MM.1S (cell line): ENCODE data around the gene FBF1.

Experiments used
- DNase-seq: peaks from one replicate; pipeline ENCODE4 v3.0.0-alpha.2; 2015
- H2AFZ ChIP-seq: fragments of 300-600 bp; sonication (generic); 2 replicates; pipeline ENCODE4 v1.6.0; 2016; ENCODE audit warnings: antibody characterized with exemption, low read length
- H3F3A ChIP-seq: fragments of 300-600 bp; sonication (generic); 2 replicates; pipeline ENCODE4 v1.6.1; 2016; ENCODE audit warnings: mild to moderate bottlenecking, antibody characterized with exemption, low read length, moderate library complexity, mixed read lengths; ENCODE audit not compliant: insufficient read depth
- H3K27ac ChIP-seq: fragments of 300-600 bp; sonication (generic); 2 replicates; pipeline ENCODE4 v1.5.1; 2016; ENCODE audit warnings: mild to moderate bottlenecking, low read length
- H3K27me3 ChIP-seq: fragments of 300-600 bp; sonication (generic); replicated peaks from 2 replicates; pipeline ENCODE4 v1.6.0; 2016; ENCODE audit warnings: low read length; ENCODE audit not compliant: insufficient read depth
- H3K36me3 ChIP-seq: fragments of 300-600 bp; sonication (generic); replicated peaks from 2 replicates; pipeline ENCODE4 v1.6.1; 2016; ENCODE audit warnings: mild to moderate bottlenecking, low read length, mixed read lengths; ENCODE audit not compliant: insufficient read depth
- H3K4me1 ChIP-seq: fragments of 300-600 bp; sonication (generic); 2 replicates; pipeline ENCODE4 v1.6.1; 2016; ENCODE audit warnings: low read length, mixed read lengths
- H3K4me2 ChIP-seq: fragments of 300-600 bp; sonication (generic); 2 replicates; pipeline ENCODE4 v1.6.0; 2016; ENCODE audit warnings: low read depth, low read length
- H3K4me3 ChIP-seq: fragments of 300-600 bp; sonication (generic); 2 replicates; pipeline ENCODE4 v1.5.1; 2016; ENCODE audit warnings: low read length, mixed read lengths
- H3K79me2 ChIP-seq: fragments of 300-600 bp; sonication (generic); 2 replicates; pipeline ENCODE4 v1.6.1; 2016; ENCODE audit warnings: mixed run types, low read length, mixed read lengths
- H3K9ac ChIP-seq: fragments of 300-600 bp; sonication (generic); 2 replicates; pipeline ENCODE4 v1.6.1; 2016; ENCODE audit warnings: low read length, mixed read lengths
- H3K9me2 ChIP-seq: fragments of 300-600 bp; sonication (generic); replicated peaks from 2 replicates; pipeline ENCODE4 v1.6.1; 2016; ENCODE audit warnings: mild to moderate bottlenecking, low read length, mixed read lengths; ENCODE audit not compliant: insufficient read depth
- H3K9me3 ChIP-seq: fragments of 300-600 bp; sonication (generic); replicated peaks from 2 replicates; pipeline ENCODE4 v1.6.1; 2016; ENCODE audit warnings: mild to moderate bottlenecking, low read length, mixed read lengths; ENCODE audit not compliant: insufficient read depth
- H4K20me1 ChIP-seq: fragments of 300-600 bp; sonication (generic); 2 replicates; pipeline ENCODE4 v1.6.1; 2016; ENCODE audit warnings: mild to moderate bottlenecking, low read length, moderate library complexity, mixed read lengths; ENCODE audit not compliant: insufficient read depth
- CTCF ChIP-seq: fragments of 300-600 bp; sonication (generic); IDR thresholded peaks from 2 replicates; pipeline ENCODE4 v1.5.1; 2016; ENCODE audit warnings: antibody characterized with exemption, low read length, mixed read lengths
- EZH2 ChIP-seq: fragments of 300-600 bp; sonication (generic); optimal IDR thresholded peaks from 2 replicates; pipeline ENCODE3; 2017; ENCODE audit warnings: low read depth, mild to moderate bottlenecking, antibody characterized with exemption, low read length, mixed read lengths
- EZH2phosphoT487 ChIP-seq: fragments of 300-600 bp; sonication (generic); IDR thresholded peaks from 2 replicates; pipeline ENCODE4 v1.6.1; 2018; ENCODE audit warnings: antibody characterized with exemption, low read length

Gene FBF1

DNA sequence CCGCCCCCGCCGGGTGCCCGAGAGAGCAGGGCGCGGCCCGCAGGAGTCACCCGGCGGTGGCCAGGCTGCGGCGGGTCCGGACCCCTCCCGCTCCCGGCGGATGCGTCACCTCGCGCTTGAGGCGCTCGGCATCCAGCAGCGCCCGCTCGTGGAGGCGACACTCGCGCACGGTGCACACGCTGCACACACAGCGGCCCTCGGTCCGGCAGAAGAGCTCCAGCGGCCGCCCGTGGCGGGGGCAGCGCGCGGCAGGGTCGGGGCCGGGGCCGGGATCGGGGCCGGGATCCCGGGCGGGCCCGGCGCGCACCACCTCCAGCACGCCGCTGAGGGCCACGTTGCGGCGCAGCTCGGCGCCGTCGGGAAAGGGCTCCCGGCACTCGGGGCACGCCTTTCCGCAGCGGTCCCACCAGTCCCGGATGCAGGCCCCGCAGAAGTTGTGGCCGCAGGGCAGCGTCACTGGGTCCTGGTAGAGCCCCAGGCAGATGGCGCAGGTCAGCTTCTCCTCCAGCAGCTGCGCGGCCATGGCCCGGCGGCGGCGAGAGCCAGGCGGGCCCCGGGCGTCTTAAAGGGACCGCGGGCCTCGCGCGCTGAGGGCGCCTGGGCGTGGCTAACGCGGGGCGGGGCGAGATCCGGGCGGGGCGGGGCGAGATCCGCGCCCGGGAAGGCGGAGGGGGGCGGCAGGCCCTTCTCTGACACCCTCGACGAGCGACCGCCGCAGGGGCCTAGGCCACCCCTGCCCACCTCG is 44.3 kb downstream of the FBF1 start, which contains the start of gene TRIM65:
Gene TRIM65 (minus strand): TSS at position 537 of the 745 bp plus-strand sequence. CDS start 14 bp downstream, at position 523.
- Histone ChIP-seq H3K27ac (peak within 1 kb of the TSS; percentile 75; the same call in 1 of the 2 replicates), H3K9me2 (no peaks in the 10 kb centered on the region), H2AFZ (peak within 1 kb of the TSS; percentile 65), H3F3A (peaks cover 12% of the 10 kb centered on the region), H3K4me3 (peak within 1 kb of the TSS; percentile 80), H3K36me3 (no peaks in the 10 kb centered on the region), H3K4me1 (peaks cover 6% of the 10 kb centered on the region), H3K4me2 (peak within 1 kb of the TSS; percentile 93), H4K20me1 (no peaks in the 10 kb centered on the region), H3K79me2 (peaks cover 26% of the 10 kb centered on the region), H3K27me3 (no peaks in the 10 kb centered on the region), H3K9ac (peak within 1 kb of the TSS; percentile 88), H3K9me3 (no peaks in the 10 kb centered on the region)
- TF ChIP-seq CTCF (peak; percentile 26; the same call in 1 of the 2 replicates), EZH2 (no peak)
- peak; percentile 77 for DNase-seq

- no peak for TF ChIP-seq EZH2
- TF ChIP-seq CTCF = peak; percentile 32
- TF ChIP-seq EZH2phosphoT487 = no peak
- Histone ChIP-seq H3K79me2 (peaks cover 22% of the 10 kb centered on the region), H3K4me1 (peaks cover 6% of the 10 kb centered on the region), H4K20me1 (no peaks in the 10 kb centered on the region), H3K9me3 (no peaks in the 10 kb centered on the region), H2AFZ (no peak overlapping the region), H3K36me3 (no peaks in the 10 kb centered on the region), H3K9me2 (no peaks in the 10 kb centered on the region), H3K4me2 (peak overlapping the region; percentile 93), H3F3A (peaks cover 12% of the 10 kb centered on the region), H3K27ac (no peak overlapping the region), H3K9ac (peak overlapping the region; percentile 88; the same call in 1 of the 2 replicates), H3K27me3 (no peaks in the 10 kb centered on the region), H3K4me3 (peak overlapping the region; percentile 80)
- no peak for DNase-seq
Measured at GRCh38 chr17:75895370-75896155, 45.3 kb downstream of the FBF1 start.

- Histone ChIP-seq H3K9me2 (no peaks in the 10 kb centered on the region), H3K27me3 (no peaks in the 10 kb centered on the region), H3K79me2 (peaks cover 22% of the 10 kb centered on the region), H3K4me2 (no peak overlapping the region), H3K4me3 (no peak overlapping the region), H4K20me1 (no peaks in the 10 kb centered on the region), H3F3A (peaks cover 12% of the 10 kb centered on the region), H3K36me3 (no peaks in the 10 kb centered on the region), H2AFZ (no peak overlapping the region), H3K9ac (no peak overlapping the region), H3K4me1 (peaks cover 6% of the 10 kb centered on the region), H3K27ac (no peak overlapping the region), H3K9me3 (no peaks in the 10 kb centered on the region)
- TF ChIP-seq EZH2 (no peak), EZH2phosphoT487 (no peak), CTCF (no peak)
- no peak for DNase-seq
Measured at GRCh38 chr17:75894049-75894733, 46.7 kb downstream of the FBF1 start.
